Measurements from ENCODE around the gene LIF. TPM values are rescaled to one million over a fixed set of nuclear protein-coding genes. Genes with fewer than 3 reads are reported as not detected.

Gene LIF
- total RNA-seq, 1 experiment from 2014 or later, result 75.4 TPM

GRCh38 chr22:30252411-30253204 is 6.0 kb upstream of the LIF start (continued):
- TF ChIP-seq CTCF (IDR thresholded peaks at IDR 0.05 in 2 of 3, conservative IDR thresholded peaks at IDR 0.05 in 1 of 3; ENCODE audit: borderline replicate concordance in 1 of 3, insufficient read depth in 1 of 3, low read depth in 2 of 3, low read length in 2 of 3) (no peak), SIN3A (IDR thresholded peaks at IDR 0.05; ENCODE audit: low read depth) (no peak), POLR2A (IDR thresholded peaks at IDR 0.05; ENCODE audit: borderline replicate concordance, extremely low read depth, insufficient read depth, insufficient read length) (no peak), RAD21 (IDR thresholded peaks at IDR 0.05; ENCODE audit: low read depth) (no peak), FOSL1 (IDR thresholded peaks at IDR 0.05; ENCODE audit: low read depth) (no peak), ZBTB33 (IDR thresholded peaks at IDR 0.05; ENCODE audit: extremely low read depth, insufficient replicate concordance, low read length) (no peak), POLR2AphosphoS5 (IDR thresholded peaks at IDR 0.05; ENCODE audit: low read depth, low read length) (peak; percentile 65)

- no peaks in the 10 kb centered on the region for H4K20me1 ChIP-seq (ENCODE audit: insufficient read depth)
- H3K9me3 ChIP-seq (ENCODE audit: control insufficient read depth in 1 of 2, insufficient read depth in 1 of 2, low read depth in 1 of 2, low read length in 2 of 2), result no peaks in the 10 kb centered on the region
- ChIA-PET POLR2A (interaction anchor here (0.6 to 2.6 kb wide), 9 partner anchors 11 to 70 kb away, joined by 3 to 22 read pairs (median 5); no protein-coding TSS in a partner anchor), RAD21 (ENCODE audit: low non-redundant PET in 1 of 2, low total read pairs in 2 of 2, uncharacterized antibody in 2 of 2, unreplicated experiment in 2 of 2) (interaction anchor here (0.6 to 1.8 kb wide), 6 partner anchors 16 to 175 kb away, joined by 3 to 8 read pairs (median 4); no protein-coding TSS in a partner anchor), CTCF (interaction anchor here (1.6 to 2.4 kb wide), 3 partner anchors 11 to 144 kb away, joined by 5 to 9 read pairs (median 8); no protein-coding TSS in a partner anchor)
- H3K9ac ChIP-seq (ENCODE audit: low read length), result peak overlapping the region; percentile 84
- peak overlapping the region in 1 of 2 experiments; percentile 21; a peak in 1 of 4 replicates for H3K4me3 ChIP-seq (replicated peaks in 1 of 2; ENCODE audit: low read depth in 1 of 2, low read length in 2 of 2)
- ATAC-seq, result no peak
- no peaks in the 10 kb centered on the region for H3K9me2 ChIP-seq (ENCODE audit: insufficient read depth)
- no peak for DNase-seq (ENCODE audit: low read depth, low spot score)
- H3K36me3 ChIP-seq (ENCODE audit: control insufficient read depth in 1 of 2, insufficient read depth in 2 of 2, low read length in 2 of 2), result peaks cover 0 to 14% of the 10 kb centered on the region in 2 experiments; a peak in 1 of 4 replicates
- no peaks in the 10 kb centered on the region for H3K27me3 ChIP-seq (ENCODE audit: insufficient read depth, low read length)
- intact Hi-C loops (cut with micrococcal nuclease), result loop anchor here (5.0 kb wide), 1 partner anchor 54 kb away; no protein-coding TSS in a partner anchor
- H3K4me1 ChIP-seq (ENCODE audit: control insufficient read depth in 1 of 2, insufficient read depth in 2 of 2, low read length in 2 of 2), result peaks cover 80 to 100% of the 10 kb centered on the region in 2 experiments
- no TSS peak for BruUV-seq (replicated peaks)
- peaks cover 93% of the 10 kb centered on the region for H3K79me2 ChIP-seq (ENCODE audit: insufficient read depth, low read length)
- H3K4me2 ChIP-seq (ENCODE audit: low read length), result peak overlapping the region; percentile 96
- peak overlapping the region; percentile 90 for H3K27ac ChIP-seq (ENCODE audit: low read depth, low read length)
- no peak overlapping the region for H2AFZ ChIP-seq (ENCODE audit: low read depth, low read length, poor library complexity, severe bottlenecking)
- no peak for TF ChIP-seq TCF7L2 (IDR thresholded peaks at IDR 0.05; ENCODE audit: borderline replicate concordance, extremely low read depth, insufficient read depth, insufficient read length)
- no peak for TF ChIP-seq FOSL1 (IDR thresholded peaks at IDR 0.05; ENCODE audit: low read depth)
- no peak for TF ChIP-seq ATF3 (IDR thresholded peaks at IDR 0.05)
- TF ChIP-seq YY1 (IDR thresholded peaks at IDR 0.05; ENCODE audit: extremely low read depth, insufficient replicate concordance, low read depth, low read length), result no peak
- no peak for TF ChIP-seq MAX (IDR thresholded peaks at IDR 0.05)
- TF ChIP-seq ELF1 (IDR thresholded peaks at IDR 0.05; ENCODE audit: borderline replicate concordance, low read depth), result no peak
- no peak; the same call in 1 of the 2 replicates for TF ChIP-seq POLR2AphosphoS5 (IDR thresholded peaks at IDR 0.05; ENCODE audit: low read depth, low read length)
- no peak for TF ChIP-seq ZFX (IDR thresholded peaks at IDR 0.05)
- no peak for TF ChIP-seq EZH2phosphoT487 (IDR thresholded peaks at IDR 0.05; ENCODE audit: borderline replicate concordance)
- no peak for TF ChIP-seq CBX3 (IDR thresholded peaks at IDR 0.05; ENCODE audit: low read depth)
- TF ChIP-seq ZNF274 (IDR thresholded peaks at IDR 0.05; ENCODE audit: low read depth, low read length), result no peak
- no peak for TF ChIP-seq ZBTB33 (IDR thresholded peaks at IDR 0.05; ENCODE audit: extremely low read depth, insufficient replicate concordance, low read length)
Observed at GRCh38 chr22:30251711-30252110, 5.2 kb upstream of the LIF start.
